PC-3 (cell line): ENCODE measurements around the gene UNC93A.
"Not testable (repeated sequence)": the region's sequence is repeated elsewhere in the genome, so short reads cannot be mapped to it uniquely, and the experiment has no call there.

Experiments
- EZH2 ChIP-seq: fragments of 300-600 bp; sonication (generic); IDR thresholded peaks from one replicate; pipeline ENCODE4 v1.6.1; 2017; ENCODE audit warnings: antibody characterized with exemption, mild to moderate bottlenecking, low read length; ENCODE audit not compliant: unreplicated experiment
- EZH2phosphoT487 ChIP-seq: fragments of 300-600 bp; sonication (generic); IDR thresholded peaks from 2 replicates; pipeline ENCODE4 v1.6.1; 2018; ENCODE audit warnings: mild to moderate bottlenecking, antibody characterized with exemption, low read length, borderline replicate concordance
- TF ChIP-seq, protein P1 (sequence below): fragments of 300-600 bp; sonication (generic); conservative IDR thresholded peaks from 2 replicates; pipeline ENCODE4 v1.5.1; 2017; ENCODE audit warnings: antibody characterized with exemption, low read depth, mild to moderate bottlenecking, low read length

DNA sequence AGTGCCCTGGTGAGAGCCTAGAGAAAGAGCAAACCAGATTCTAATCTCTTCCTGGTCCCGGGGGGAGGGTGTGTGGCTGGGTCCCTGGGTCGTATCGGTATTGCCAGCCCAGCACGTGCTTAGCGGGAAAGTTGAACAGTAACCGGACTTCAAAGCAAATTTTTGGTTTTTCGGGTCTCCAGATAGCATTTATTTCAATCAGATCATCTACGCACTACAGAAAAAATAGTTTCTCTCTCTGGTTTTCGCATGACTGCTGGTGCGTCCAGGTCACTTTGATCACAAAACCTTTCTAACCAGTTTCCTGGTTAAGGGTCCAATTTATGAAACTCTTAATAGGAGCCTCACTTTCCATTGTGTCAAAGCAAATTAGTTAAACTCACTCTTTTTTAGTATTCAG, 27.7 kb downstream of the UNC93A start:
- TF ChIP-seq, protein P1, sequence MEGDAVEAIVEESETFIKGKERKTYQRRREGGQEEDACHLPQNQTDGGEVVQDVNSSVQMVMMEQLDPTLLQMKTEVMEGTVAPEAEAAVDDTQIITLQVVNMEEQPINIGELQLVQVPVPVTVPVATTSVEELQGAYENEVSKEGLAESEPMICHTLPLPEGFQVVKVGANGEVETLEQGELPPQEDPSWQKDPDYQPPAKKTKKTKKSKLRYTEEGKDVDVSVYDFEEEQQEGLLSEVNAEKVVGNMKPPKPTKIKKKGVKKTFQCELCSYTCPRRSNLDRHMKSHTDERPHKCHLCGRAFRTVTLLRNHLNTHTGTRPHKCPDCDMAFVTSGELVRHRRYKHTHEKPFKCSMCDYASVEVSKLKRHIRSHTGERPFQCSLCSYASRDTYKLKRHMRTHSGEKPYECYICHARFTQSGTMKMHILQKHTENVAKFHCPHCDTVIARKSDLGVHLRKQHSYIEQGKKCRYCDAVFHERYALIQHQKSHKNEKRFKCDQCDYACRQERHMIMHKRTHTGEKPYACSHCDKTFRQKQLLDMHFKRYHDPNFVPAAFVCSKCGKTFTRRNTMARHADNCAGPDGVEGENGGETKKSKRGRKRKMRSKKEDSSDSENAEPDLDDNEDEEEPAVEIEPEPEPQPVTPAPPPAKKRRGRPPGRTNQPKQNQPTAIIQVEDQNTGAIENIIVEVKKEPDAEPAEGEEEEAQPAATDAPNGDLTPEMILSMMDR, result not testable (repeated sequence)
- TF ChIP-seq EZH2phosphoT487, EZH2: not testable (repeated sequence)
